HL-60 (cell line): Measurements from ENCODE around the gene CUEDC2.
A peak's percentile ranks its signal among the peaks of the same experiment; 100 is the strongest.

ENCODE experiments used
- DNase-seq, 2 experiments: peaks; one replicate each; pipeline ENCODE4 v3.0.0-alpha.2; 2010 to 2020; ENCODE audit warnings: low read depth in 1 of 2, low spot score in 1 of 2
- H3K27ac ChIP-seq: fragments of 250-450 bp; sonication (Bioruptor Pico); replicated peaks from 2 replicates; pipeline ENCODE4 v1.5.1; 2020; ENCODE audit warnings: mild to moderate bottlenecking, moderate library complexity
- H3K27me3 ChIP-seq: fragments of 250-450 bp; sonication (Bioruptor Pico); 2 replicates; pipeline ENCODE4 v1.5.1; 2021; ENCODE audit warnings: mild to moderate bottlenecking, moderate library complexity; ENCODE audit not compliant: insufficient read depth, poor library complexity, severe bottlenecking
- H3K4me3 ChIP-seq: replicated peaks from 2 replicates; pipeline ENCODE4 v1.5.1; 2011; ENCODE audit warnings: mild to moderate bottlenecking, control low read depth, low read length; ENCODE audit not compliant: insufficient read depth
- CTCF ChIP-seq: IDR thresholded peaks from one replicate; pipeline ENCODE4 v1.5.1; 2011; ENCODE audit warnings: low read length, control low read depth, inconsistent platforms; ENCODE audit not compliant: insufficient read depth
- GABPA ChIP-seq: IDR thresholded peaks from 2 replicates; pipeline ENCODE4 v1.6.1; 2012; ENCODE audit warnings: low read depth
- POLR2AphosphoS5 ChIP-seq: IDR thresholded peaks from 2 replicates; pipeline ENCODE4 v1.6.1; 2012; ENCODE audit warnings: low read depth
- REST ChIP-seq: IDR thresholded peaks from 2 replicates; pipeline ENCODE4 v1.6.1; 2012; ENCODE audit warnings: low read depth; ENCODE audit not compliant: insufficient replicate concordance
- SPI1 ChIP-seq: IDR thresholded peaks from 2 replicates; pipeline ENCODE4 v1.6.1; 2012; ENCODE audit warnings: low read depth, mild to moderate bottlenecking, borderline replicate concordance

The CUEDC2 gene

GRCh38 chr10:102399217-102400021, 33.0 kb downstream of the CUEDC2 start:
- Histone ChIP-seq H3K27me3 (no peaks in the 10 kb centered on the region), H3K4me3 (peak overlapping the region; percentile 68), H3K27ac (peak overlapping the region; percentile 47; the same call in 1 of the 2 replicates)
- no peak for TF ChIP-seq REST
- TF ChIP-seq CTCF = peak; percentile 73
- TF ChIP-seq POLR2AphosphoS5 = no peak
- peak; percentile 85 to 87 for DNase-seq

- no peak for TF ChIP-seq SPI1
- peaks cover under 1% of the 10 kb centered on the region for H3K27me3 ChIP-seq
- H3K4me3 ChIP-seq = no peak overlapping the region
- H3K27ac ChIP-seq = no peak overlapping the region
- DNase-seq = no peak
These were observed 34.0 kb downstream of the CUEDC2 start for GRCh38 chr10:102398172-102399020.

- no peak overlapping the region for H3K27ac ChIP-seq
- DNase-seq = no peak
- TF ChIP-seq POLR2AphosphoS5 (no peak), GABPA (no peak), CTCF (no peak)
- peaks cover 7% of the 10 kb centered on the region for H3K27me3 ChIP-seq
- H3K4me3 ChIP-seq = no peak overlapping the region
These were observed 34.9 kb downstream of the CUEDC2 start for GRCh38 chr10:102397222-102398171.

- Histone ChIP-seq H3K4me3 (no peak overlapping the region), H3K27me3 (peaks cover 8% of the 10 kb centered on the region), H3K27ac (no peak overlapping the region)
- TF ChIP-seq CTCF (no peak), GABPA (no peak), POLR2AphosphoS5 (no peak), REST (no peak), SPI1 (no peak)
- no peak for DNase-seq
These were observed 35.6 kb downstream of the CUEDC2 start for GRCh38 chr10:102396730-102397151.
